Stimulated activated memory B cell treated with anti-CD40 and anti-IgM and Interleukin-4, amounts not matched to agents 10 μg/mL and 1 μg/mL and 100 μg/mL, for 72 hours (primary cell): ENCODE measurements around the gene WASL.
A peak's percentile ranks its signal among the peaks of the same experiment; 100 is the strongest.
"Not testable (repeated sequence)": the region's sequence is repeated elsewhere in the genome, so short reads cannot be mapped to it uniquely, and the experiment has no call there.

ENCODE experiments used
- ATAC-seq: fragments of 150-1000 bp; cut with Tn5 transposase; 2 replicates; pipeline ENCODE4 v1.10.0; 2021
- H3K27ac Mint-ChIP-seq: one replicate; pipeline ENCODE4 v1.8.0; 2022; ENCODE audit warnings: mild to moderate bottlenecking, mixed read lengths
- H3K27me3 Mint-ChIP-seq: one replicate; pipeline ENCODE4 v1.8.0; 2022; ENCODE audit warnings: mixed read lengths
- H3K36me3 Mint-ChIP-seq: one replicate; pipeline ENCODE4 v1.8.0; 2022; ENCODE audit warnings: mixed read lengths
- H3K4me1 Mint-ChIP-seq: one replicate; pipeline ENCODE4 v1.8.0; 2022; ENCODE audit warnings: mixed read lengths
- H3K4me3 Mint-ChIP-seq: one replicate; pipeline ENCODE4 v1.8.0; 2022; ENCODE audit warnings: mild to moderate bottlenecking, moderate library complexity, mixed read lengths
- H3K9me3 Mint-ChIP-seq: one replicate; pipeline ENCODE4 v1.8.0; 2022; ENCODE audit warnings: mixed read lengths

WASL gene

GRCh38 chr7:123748734-123749536 is at the start of gene WASL:
Gene WASL (minus strand): TSS chr7:123749003. CDS start chr7:123748734, 269 bp downstream.
- ATAC-seq: peak; percentile 92
- Mint-ChIP-seq H3K27ac (peak within 1 kb of the TSS; percentile 91), H3K9me3 (no peaks in the 10 kb centered on the region), H3K4me1 (peaks cover 68% of the 10 kb centered on the region), H3K4me3 (peak within 1 kb of the TSS; percentile 91), H3K27me3 (no peaks in the 10 kb centered on the region), H3K36me3 (no peaks in the 10 kb centered on the region)

GRCh38 chr7:123797673-123798531 is 49.1 kb upstream of the WASL start:
- Mint-ChIP-seq H3K4me1 (no peaks in the 10 kb centered on the region), H3K27ac (no peak overlapping the region), H3K9me3 (no peaks in the 10 kb centered on the region), H3K36me3 (no peaks in the 10 kb centered on the region), H3K27me3 (no peaks in the 10 kb centered on the region), H3K4me3 (no peak overlapping the region)
- ATAC-seq: no peak

GRCh38 chr7:123796568-123796967 is 47.8 kb upstream of the WASL start:
- Mint-ChIP-seq H3K36me3 (no peaks in the 10 kb centered on the region), H3K27me3 (no peaks in the 10 kb centered on the region), H3K27ac (no peak overlapping the region), H3K4me1 (no peaks in the 10 kb centered on the region), H3K4me3 (no peak overlapping the region), H3K9me3 (no peaks in the 10 kb centered on the region)
- no peak for ATAC-seq

- Mint-ChIP-seq H3K36me3 (no peaks in the 10 kb centered on the region), H3K27ac (no peak overlapping the region), H3K27me3 (no peaks in the 10 kb centered on the region), H3K4me1 (no peaks in the 10 kb centered on the region), H3K4me3 (no peak overlapping the region), H3K9me3 (no peaks in the 10 kb centered on the region)
- no peak for ATAC-seq
Observed at GRCh38 chr7:123795917-123796316, 47.1 kb upstream of the WASL start.

DNA sequence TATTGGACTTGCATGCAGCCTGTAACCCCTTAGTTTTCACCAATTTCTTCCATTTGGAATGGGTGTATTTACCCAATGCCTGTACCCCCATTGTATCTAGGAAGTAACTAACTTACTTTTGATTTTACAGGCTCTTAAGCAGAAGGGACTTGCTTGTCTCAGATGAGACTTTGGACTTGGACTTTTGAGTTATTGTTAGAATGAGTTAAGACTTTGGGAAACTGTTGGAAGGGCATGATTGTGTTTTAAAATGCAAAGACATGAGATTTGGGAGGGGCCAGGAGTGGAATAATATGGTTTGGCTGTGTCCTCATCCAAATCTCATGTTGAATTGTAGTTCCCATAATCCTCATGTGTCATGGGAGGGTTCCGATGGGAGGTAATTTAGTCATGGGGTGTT is 46.3 kb upstream of the WASL start:
- H3K27ac Mint-ChIP-seq, H3K4me1 Mint-ChIP-seq, ATAC-seq, H3K4me3 Mint-ChIP-seq, H3K9me3 Mint-ChIP-seq, H3K36me3 Mint-ChIP-seq, H3K27me3 Mint-ChIP-seq: not testable (repeated sequence)

GRCh38 chr7:123792547-123792946 is 43.7 kb upstream of the WASL start:
- Mint-ChIP-seq H3K27me3 (no peaks in the 10 kb centered on the region), H3K4me1 (no peaks in the 10 kb centered on the region), H3K4me3 (no peak overlapping the region), H3K27ac (no peak overlapping the region), H3K36me3 (no peaks in the 10 kb centered on the region), H3K9me3 (no peaks in the 10 kb centered on the region)
- ATAC-seq: peak; percentile 72

GRCh38 chr7:123791001-123791400 is 42.2 kb upstream of the WASL start:
- Mint-ChIP-seq H3K27me3 (no peaks in the 10 kb centered on the region), H3K4me3 (no peak overlapping the region), H3K36me3 (no peaks in the 10 kb centered on the region), H3K27ac (no peak overlapping the region), H3K9me3 (no peaks in the 10 kb centered on the region), H3K4me1 (no peaks in the 10 kb centered on the region)
- no peak for ATAC-seq

- Mint-ChIP-seq H3K9me3 (no peaks in the 10 kb centered on the region), H3K4me3 (no peak overlapping the region), H3K27me3 (no peaks in the 10 kb centered on the region), H3K36me3 (no peaks in the 10 kb centered on the region), H3K27ac (no peak overlapping the region), H3K4me1 (no peaks in the 10 kb centered on the region)
- no peak for ATAC-seq
Observed at GRCh38 chr7:123789817-123790216, 41.0 kb upstream of the WASL start.

DNA sequence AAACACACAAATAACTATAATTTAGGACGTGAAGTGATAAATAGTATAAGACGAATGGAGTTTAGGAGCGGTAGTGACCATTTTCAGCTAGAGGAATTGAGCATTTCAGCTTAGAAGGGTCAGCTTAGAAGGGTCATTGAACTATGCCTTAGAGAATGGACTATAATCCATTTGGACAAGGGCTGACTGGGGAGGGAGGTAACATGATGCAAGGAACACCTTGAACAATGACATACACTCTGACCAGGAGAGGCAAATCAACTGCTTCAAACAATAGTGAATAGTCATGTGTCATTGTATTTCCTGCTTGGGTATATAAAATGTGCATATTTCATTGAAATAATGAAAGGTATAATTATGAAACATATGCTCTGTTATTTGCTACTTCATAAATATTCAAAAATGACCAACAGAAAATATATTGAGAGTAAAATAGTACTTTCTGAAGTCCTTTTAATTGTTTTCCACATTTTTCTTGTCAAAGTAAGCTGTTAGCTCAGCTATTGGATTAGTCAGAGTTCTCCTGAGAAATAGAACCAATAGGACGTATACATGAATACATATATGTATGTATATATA is 40.5 kb upstream of the WASL start:
- H3K27me3 Mint-ChIP-seq: no peaks in the 10 kb centered on the region
- H3K4me3 Mint-ChIP-seq: no peak overlapping the region
- no peak for ATAC-seq
- H3K27ac Mint-ChIP-seq: no peak overlapping the region
- H3K9me3 Mint-ChIP-seq: no peaks in the 10 kb centered on the region
- H3K4me1 Mint-ChIP-seq: no peaks in the 10 kb centered on the region
- no peaks in the 10 kb centered on the region for H3K36me3 Mint-ChIP-seq

- H3K9me3 Mint-ChIP-seq: no peaks in the 10 kb centered on the region
- no peak for ATAC-seq
- no peaks in the 10 kb centered on the region for H3K36me3 Mint-ChIP-seq
- H3K27me3 Mint-ChIP-seq: no peaks in the 10 kb centered on the region
- no peaks in the 10 kb centered on the region for H3K4me1 Mint-ChIP-seq
- H3K4me3 Mint-ChIP-seq: no peak overlapping the region
- H3K27ac Mint-ChIP-seq: no peak overlapping the region
Observed at GRCh38 chr7:123788584-123788983, 39.8 kb upstream of the WASL start.

GRCh38 chr7:123787220-123788007 is 38.6 kb upstream of the WASL start:
- Mint-ChIP-seq H3K9me3 (no peaks in the 10 kb centered on the region), H3K27me3 (no peaks in the 10 kb centered on the region), H3K27ac (no peak overlapping the region), H3K4me1 (no peaks in the 10 kb centered on the region), H3K4me3 (no peak overlapping the region), H3K36me3 (no peaks in the 10 kb centered on the region)
- ATAC-seq: no peak

DNA sequence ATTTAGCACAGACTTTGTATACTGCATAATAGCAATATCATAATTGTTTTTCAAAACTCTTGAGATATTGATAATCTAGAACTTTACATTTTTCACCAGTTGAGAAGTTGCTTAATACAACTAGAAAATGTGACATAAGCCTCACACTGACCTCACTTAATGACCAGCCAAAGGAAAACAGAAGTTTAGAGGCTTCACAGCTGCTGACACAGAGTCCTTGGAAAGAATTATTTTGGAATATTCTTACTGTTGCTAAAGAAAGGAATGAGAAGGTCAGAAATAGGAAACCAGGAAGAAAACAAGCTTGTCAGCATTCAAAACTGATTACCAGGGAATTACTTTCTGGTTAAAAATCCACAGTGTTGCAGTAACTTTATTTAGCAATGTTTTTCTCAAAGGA is 35.5 kb upstream of the WASL start:
- H3K27ac Mint-ChIP-seq: no peak overlapping the region
- no peaks in the 10 kb centered on the region for H3K36me3 Mint-ChIP-seq
- no peaks in the 10 kb centered on the region for H3K27me3 Mint-ChIP-seq
- no peak for ATAC-seq
- no peaks in the 10 kb centered on the region for H3K4me1 Mint-ChIP-seq
- H3K9me3 Mint-ChIP-seq: no peaks in the 10 kb centered on the region
- H3K4me3 Mint-ChIP-seq: no peak overlapping the region

DNA sequence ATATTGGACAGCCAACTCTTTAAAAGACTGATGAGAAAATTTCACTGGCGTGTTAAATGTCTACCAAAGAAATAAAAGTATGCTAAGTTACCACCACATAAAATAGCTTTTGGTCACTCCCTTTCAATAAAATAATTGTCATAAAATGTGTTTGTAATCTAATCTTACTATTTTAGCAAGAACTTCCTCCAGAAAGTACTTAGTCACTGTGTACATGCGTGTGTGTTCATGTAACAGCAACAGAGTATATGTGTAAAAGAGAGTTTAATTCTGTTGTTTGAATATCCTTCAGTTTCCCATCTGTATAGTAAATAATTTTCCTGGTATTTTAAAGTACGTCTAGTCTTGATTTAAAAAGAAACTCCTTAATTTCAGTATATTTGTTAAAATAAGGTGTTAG is 35.0 kb upstream of the WASL start:
- H3K27me3 Mint-ChIP-seq: no peaks in the 10 kb centered on the region
- ATAC-seq: no peak
- no peaks in the 10 kb centered on the region for H3K4me1 Mint-ChIP-seq
- H3K36me3 Mint-ChIP-seq: no peaks in the 10 kb centered on the region
- H3K4me3 Mint-ChIP-seq: no peak overlapping the region
- H3K9me3 Mint-ChIP-seq: no peaks in the 10 kb centered on the region
- H3K27ac Mint-ChIP-seq: no peak overlapping the region

DNA sequence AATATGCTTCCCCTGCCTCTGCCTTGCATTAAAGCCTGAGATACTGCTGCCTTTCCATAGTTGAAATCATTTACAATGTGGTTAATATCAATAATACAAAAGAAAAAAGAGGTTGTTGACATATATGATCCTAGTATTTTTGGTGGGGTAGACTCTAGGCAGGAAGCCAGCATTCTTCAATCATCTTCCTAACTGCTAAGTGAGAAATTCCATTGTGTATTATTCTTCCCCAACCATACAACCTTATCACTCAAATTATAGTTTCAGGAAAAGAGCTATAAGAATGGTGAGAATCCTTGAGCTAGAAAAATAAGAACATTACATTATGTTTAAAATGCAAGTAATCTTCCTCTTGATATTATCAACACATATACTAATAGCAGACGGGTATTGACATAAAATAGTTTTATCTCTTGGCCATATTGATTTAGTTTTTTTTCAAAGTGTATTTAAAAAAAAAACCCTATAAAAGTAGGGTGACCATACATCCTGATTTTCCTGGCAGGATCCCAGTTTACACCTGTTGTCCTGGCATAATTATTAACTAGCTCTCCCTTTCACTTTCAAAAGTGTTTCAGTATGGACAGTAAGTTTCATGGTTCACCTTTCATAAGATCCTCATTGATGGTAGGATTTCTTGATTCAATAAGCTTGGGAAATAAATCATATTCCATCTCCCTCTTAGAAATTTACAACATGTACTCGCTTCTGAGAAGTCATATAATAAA is 33.4 kb upstream of the WASL start:
- Mint-ChIP-seq H3K4me3 (no peak overlapping the region), H3K27ac (no peak overlapping the region), H3K9me3 (no peaks in the 10 kb centered on the region), H3K4me1 (no peaks in the 10 kb centered on the region), H3K36me3 (no peaks in the 10 kb centered on the region), H3K27me3 (no peaks in the 10 kb centered on the region)
- no peak for ATAC-seq
